Measurements from ENCODE around the gene GALNT13.

Gene GALNT13

GRCh38 chr2:154484338-154485099 is 612.8 kb downstream of the GALNT13 start:
- no peak for DNase-seq
- ATAC-seq (replicated peaks), result no peak
- peaks cover 10 to 15% of the 10 kb centered on the region in 2 donors for H3K9me3 Mint-ChIP-seq

GRCh38 chr2:154488801-154489200 is 617.1 kb downstream of the GALNT13 start:
- H3K27ac Mint-ChIP-seq, result no peak overlapping the region
- H3K4me1 Mint-ChIP-seq (ENCODE audit: low read depth in 2 of 2), result no peaks in the 10 kb centered on the region

More at GRCh38 chr2:154484338-154485099, 612.8 kb downstream of the GALNT13 start:
- H3K36me3 Mint-ChIP-seq (ENCODE audit: insufficient read depth), result no peaks in the 10 kb centered on the region
- no peak overlapping the region for H3K4me3 Mint-ChIP-seq
- H3K27me3 Mint-ChIP-seq, result no peaks in the 10 kb centered on the region
- no peaks in the 10 kb centered on the region for H3K4me1 Mint-ChIP-seq (ENCODE audit: low read depth in 2 of 2)
- no peak overlapping the region for H3K27ac Mint-ChIP-seq

GRCh38 chr2:154489266-154489858 is 617.6 kb downstream of the GALNT13 start:
- Mint-ChIP-seq H3K36me3 (ENCODE audit: insufficient read depth) (no peaks in the 10 kb centered on the region), H3K27ac (no peak overlapping the region), H3K4me1 (ENCODE audit: low read depth in 2 of 2) (no peaks in the 10 kb centered on the region), H3K9me3 (peaks cover 10 to 41% of the 10 kb centered on the region in 2 donors), H3K27me3 (no peaks in the 10 kb centered on the region), H3K4me3 (no peak overlapping the region)
- ATAC-seq (replicated peaks), result no peak
- DNase-seq, result no peak

More at GRCh38 chr2:154488801-154489200, 617.1 kb downstream of the GALNT13 start:
- Mint-ChIP-seq H3K9me3 (peaks cover 10 to 41% of the 10 kb centered on the region in 2 donors), H3K27me3 (no peaks in the 10 kb centered on the region), H3K4me3 (no peak overlapping the region), H3K36me3 (ENCODE audit: insufficient read depth) (no peaks in the 10 kb centered on the region)
- DNase-seq (no peak), ATAC-seq (replicated peaks) (no peak)

DNA sequence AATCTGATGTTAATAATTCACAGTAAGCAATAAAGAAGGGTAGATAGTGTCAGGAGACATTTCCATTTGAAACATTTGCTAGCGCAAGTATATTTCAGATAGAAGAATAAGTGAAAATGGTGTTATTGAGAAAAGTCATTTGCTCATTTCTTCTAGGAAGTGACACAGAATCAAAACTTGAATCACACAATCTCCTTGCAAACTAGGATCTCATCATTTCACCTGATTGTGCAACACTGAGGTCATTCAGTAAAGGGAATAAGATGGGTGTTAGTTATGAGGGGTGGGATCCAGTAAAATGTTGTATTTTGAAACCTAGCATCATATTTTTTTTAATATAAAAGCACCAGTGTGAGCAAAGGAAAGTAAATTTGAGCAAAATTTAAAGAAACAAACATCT is 618.8 kb downstream of the GALNT13 start:
- H3K27me3 Mint-ChIP-seq, result no peaks in the 10 kb centered on the region
- no peak for DNase-seq

DNA sequence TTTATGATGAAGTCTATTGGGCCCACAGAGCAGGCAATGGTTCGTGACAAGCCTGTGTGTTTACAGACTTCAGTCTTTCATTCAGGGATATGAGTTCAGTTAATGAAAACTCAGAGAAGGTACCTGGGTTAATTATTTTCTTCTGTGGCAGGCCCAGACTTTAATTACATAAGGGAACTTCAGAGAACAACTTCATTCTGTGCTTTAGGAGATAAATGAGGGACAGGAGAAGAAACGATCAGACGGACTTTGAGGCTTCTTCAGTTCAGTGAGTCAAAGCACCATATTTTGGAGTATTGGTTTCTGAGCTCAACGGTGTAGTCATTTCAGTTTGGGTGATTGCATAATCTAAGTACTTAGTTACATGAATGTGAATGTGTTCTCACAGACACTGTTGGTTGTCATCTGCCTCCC is 623.7 kb downstream of the GALNT13 start:
- H3K27me3 Mint-ChIP-seq, result no peaks in the 10 kb centered on the region
- no peak for ATAC-seq (replicated peaks)
- no peaks in the 10 kb centered on the region for H3K4me1 Mint-ChIP-seq (ENCODE audit: low read depth in 2 of 2)
- no peak overlapping the region for H3K4me3 Mint-ChIP-seq
- peaks cover 12 to 22% of the 10 kb centered on the region in 2 donors for H3K9me3 Mint-ChIP-seq
- DNase-seq, result no peak
- H3K36me3 Mint-ChIP-seq (ENCODE audit: insufficient read depth), result no peaks in the 10 kb centered on the region
- no peak overlapping the region for H3K27ac Mint-ChIP-seq

More for the DNA sequence above, 618.8 kb downstream of the GALNT13 start:
- Mint-ChIP-seq H3K4me1 (ENCODE audit: low read depth in 2 of 2) (no peaks in the 10 kb centered on the region), H3K4me3 (no peak overlapping the region), H3K27ac (no peak overlapping the region), H3K36me3 (ENCODE audit: insufficient read depth) (no peaks in the 10 kb centered on the region), H3K9me3 (peaks cover 10 to 41% of the 10 kb centered on the region in 2 donors)
- ATAC-seq (replicated peaks), result no peak

GRCh38 chr2:154497019-154497418 is 625.3 kb downstream of the GALNT13 start:
- Mint-ChIP-seq H3K36me3 (ENCODE audit: insufficient read depth) (no peaks in the 10 kb centered on the region), H3K27ac (no peak overlapping the region), H3K27me3 (no peaks in the 10 kb centered on the region), H3K4me3 (no peak overlapping the region), H3K4me1 (ENCODE audit: low read depth in 2 of 2) (no peaks in the 10 kb centered on the region), H3K9me3 (peaks cover 13 to 19% of the 10 kb centered on the region in 2 donors)
- ATAC-seq (replicated peaks), result no peak
- no peak for DNase-seq
